Activated B cell treated with CpG ODN at 0.5 μM for 24 hours (primary cell): ENCODE data around the gene TUBB3. TPM values are rescaled to one million over a fixed set of nuclear protein-coding genes. Genes with fewer than 3 reads are reported as not detected.

Experiments used
- ATAC-seq: fragments of 200-7000 bp; cut with Tn5 transposase; one replicate; pipeline ENCODE4 v1.10.0; 2021; ENCODE audit warnings: low read depth, mild to moderate bottlenecking, moderate library complexity
- CTCF ChIA-PET: fragments of 350-600 bp; sonication (Branson Sonifier 250); formaldehyde crosslinking; loops from one replicate; lab custom pipeline; 2021; ENCODE audit warnings: antibody characterized with exemption; lab: Charles Lee
- POLR2A ChIA-PET: fragments of 350-600 bp; sonication (Branson Sonifier 250); formaldehyde crosslinking; loops from one replicate; lab custom pipeline; 2021; ENCODE audit warnings: antibody characterized with exemption; lab: Charles Lee
- DNase-seq: peaks from one replicate; pipeline ENCODE4 v3.0.0; 2022
- H3K27ac Mint-ChIP-seq: one replicate; pipeline ENCODE4 v1.8.0; 2020; ENCODE audit warnings: mixed read lengths
- H3K27me3 Mint-ChIP-seq: one replicate; pipeline ENCODE4 v1.8.0; 2021; ENCODE audit warnings: mixed read lengths
- H3K36me3 Mint-ChIP-seq: one replicate; pipeline ENCODE4 v1.8.0; 2021; ENCODE audit warnings: low read depth, mixed read lengths
- H3K4me1 Mint-ChIP-seq: one replicate; pipeline ENCODE4 v1.8.0; 2021; ENCODE audit warnings: mixed read lengths
- H3K4me3 Mint-ChIP-seq: one replicate; pipeline ENCODE4 v1.8.0; 2020; ENCODE audit warnings: mild to moderate bottlenecking, mixed read lengths
- H3K9me3 Mint-ChIP-seq: one replicate; pipeline ENCODE4 v1.8.0; 2020; ENCODE audit warnings: mixed read lengths
- intact Hi-C: fragments of 100-400 bp; cut with micrococcal nuclease; formaldehyde crosslinking; loops from one replicate; pipeline ENCODE4 v1.15.1; 2024
- total RNA-seq: library from RNA; stranded (reverse); gene quantifications from 2 replicates; pipeline ENCODE4 v1.2.3, GENCODE V29; 2022
- TF ChIP-seq, protein P1 (sequence below): fragments of 200-600 bp; IDR thresholded peaks from one replicate; pipeline ENCODE4 v1.8.0; 2022; ENCODE audit warnings: antibody characterized with exemption, mild to moderate bottlenecking

Gene TUBB3
- total RNA-seq, 1 donor from 2014 or later = 0.33 TPM

DNA sequence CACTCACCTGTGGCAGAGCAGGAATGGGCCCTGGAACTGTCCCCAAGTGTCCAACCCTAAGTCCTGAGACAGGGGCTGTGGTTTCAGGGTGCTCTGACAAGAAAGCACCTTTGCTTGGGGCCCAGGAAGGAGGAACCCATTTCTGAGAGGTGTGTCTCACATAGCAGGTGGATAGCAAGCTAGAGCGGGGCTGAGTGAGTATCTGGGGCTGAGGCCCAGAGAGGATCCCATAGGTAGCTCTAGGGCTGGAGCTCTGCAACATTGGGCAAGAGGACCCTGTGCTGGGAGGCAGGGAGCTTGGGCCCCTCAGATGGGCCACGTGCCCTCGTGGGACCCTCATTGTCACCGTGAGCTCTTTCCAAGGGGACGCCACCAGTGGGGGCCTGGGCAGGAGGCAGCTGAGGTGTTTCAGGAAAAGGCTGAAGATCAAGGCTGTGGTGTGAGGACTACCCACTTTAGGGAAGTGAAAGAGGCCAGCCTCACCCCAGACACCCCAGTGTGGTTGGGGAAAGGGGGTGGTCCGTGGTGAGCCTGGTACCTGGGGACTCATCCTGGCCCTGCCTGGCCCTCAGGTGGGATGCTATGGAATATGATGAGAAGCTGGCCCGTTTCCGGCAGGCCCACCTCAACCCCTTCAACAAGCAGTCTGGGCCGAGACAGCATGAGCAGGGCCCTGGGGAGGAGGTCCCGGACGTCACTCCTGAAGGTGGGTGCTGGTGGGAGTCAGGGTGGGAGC, 30.7 kb downstream of the TUBB3 start:
- peak; percentile 42 for DNase-seq

DNA sequence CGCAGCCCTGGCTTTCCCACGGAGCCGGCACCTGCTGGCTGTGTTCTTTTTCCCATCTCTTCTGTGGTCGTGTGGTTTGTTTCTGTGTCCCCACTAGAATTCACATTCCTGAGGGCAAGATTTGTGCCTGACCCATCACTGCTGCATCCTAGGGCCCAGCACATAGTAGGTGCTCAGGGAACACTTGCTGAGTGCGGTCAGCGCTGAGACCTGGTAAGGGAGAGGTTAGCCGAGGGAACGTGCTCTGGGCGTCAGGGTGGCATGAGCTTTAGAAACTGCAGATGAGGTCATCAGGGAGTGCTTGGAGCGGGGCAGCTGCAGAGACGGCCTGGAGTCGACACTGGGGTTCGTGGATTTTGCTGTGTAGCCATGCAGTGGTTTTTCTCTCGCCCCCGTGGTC, 31.3 kb downstream of the TUBB3 start:
- Mint-ChIP-seq H3K27ac (peak overlapping the region; percentile 47), H3K9me3 (no peaks in the 10 kb centered on the region), H3K36me3 (peaks cover 34% of the 10 kb centered on the region), H3K4me3 (peak overlapping the region; percentile 61), H3K4me1 (peaks cover 87% of the 10 kb centered on the region), H3K27me3 (no peaks in the 10 kb centered on the region)
- POLR2A ChIA-PET = interaction anchor here (1.0 to 1.6 kb wide), 5 partner anchors 15 to 81 kb away, joined by 3 read pairs; partner anchors contain the start of genes MC1R and TCF25
- TF ChIP-seq, protein P1, sequence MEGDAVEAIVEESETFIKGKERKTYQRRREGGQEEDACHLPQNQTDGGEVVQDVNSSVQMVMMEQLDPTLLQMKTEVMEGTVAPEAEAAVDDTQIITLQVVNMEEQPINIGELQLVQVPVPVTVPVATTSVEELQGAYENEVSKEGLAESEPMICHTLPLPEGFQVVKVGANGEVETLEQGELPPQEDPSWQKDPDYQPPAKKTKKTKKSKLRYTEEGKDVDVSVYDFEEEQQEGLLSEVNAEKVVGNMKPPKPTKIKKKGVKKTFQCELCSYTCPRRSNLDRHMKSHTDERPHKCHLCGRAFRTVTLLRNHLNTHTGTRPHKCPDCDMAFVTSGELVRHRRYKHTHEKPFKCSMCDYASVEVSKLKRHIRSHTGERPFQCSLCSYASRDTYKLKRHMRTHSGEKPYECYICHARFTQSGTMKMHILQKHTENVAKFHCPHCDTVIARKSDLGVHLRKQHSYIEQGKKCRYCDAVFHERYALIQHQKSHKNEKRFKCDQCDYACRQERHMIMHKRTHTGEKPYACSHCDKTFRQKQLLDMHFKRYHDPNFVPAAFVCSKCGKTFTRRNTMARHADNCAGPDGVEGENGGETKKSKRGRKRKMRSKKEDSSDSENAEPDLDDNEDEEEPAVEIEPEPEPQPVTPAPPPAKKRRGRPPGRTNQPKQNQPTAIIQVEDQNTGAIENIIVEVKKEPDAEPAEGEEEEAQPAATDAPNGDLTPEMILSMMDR = no peak
- intact Hi-C loops = no loop called here
- ATAC-seq (no peak), DNase-seq (no peak)
- CTCF ChIA-PET = interaction anchor here (0.9 kb wide), 1 partner anchor 10 kb away, joined by 3 read pairs; no protein-coding TSS in a partner anchor

More for the DNA sequence above, 30.7 kb downstream of the TUBB3 start:
- Mint-ChIP-seq H3K36me3 (peaks cover 28% of the 10 kb centered on the region), H3K9me3 (no peaks in the 10 kb centered on the region), H3K27me3 (no peaks in the 10 kb centered on the region), H3K27ac (peak overlapping the region; percentile 77), H3K4me3 (peak overlapping the region; percentile 55), H3K4me1 (peaks cover 89% of the 10 kb centered on the region)
- ATAC-seq = peak; percentile 73
- TF ChIP-seq, protein P1 = no peak
- intact Hi-C loops = no loop called here
- ChIA-PET POLR2A (interaction anchor here (1.0 to 1.2 kb wide), 4 partner anchors 16 to 81 kb away, joined by 3 to 4 read pairs (median 3); partner anchors contain the start of genes MC1R and TCF25), CTCF (interaction anchor here (0.9 kb wide), 1 partner anchor 9 kb away, joined by 3 read pairs; no protein-coding TSS in a partner anchor)

DNA sequence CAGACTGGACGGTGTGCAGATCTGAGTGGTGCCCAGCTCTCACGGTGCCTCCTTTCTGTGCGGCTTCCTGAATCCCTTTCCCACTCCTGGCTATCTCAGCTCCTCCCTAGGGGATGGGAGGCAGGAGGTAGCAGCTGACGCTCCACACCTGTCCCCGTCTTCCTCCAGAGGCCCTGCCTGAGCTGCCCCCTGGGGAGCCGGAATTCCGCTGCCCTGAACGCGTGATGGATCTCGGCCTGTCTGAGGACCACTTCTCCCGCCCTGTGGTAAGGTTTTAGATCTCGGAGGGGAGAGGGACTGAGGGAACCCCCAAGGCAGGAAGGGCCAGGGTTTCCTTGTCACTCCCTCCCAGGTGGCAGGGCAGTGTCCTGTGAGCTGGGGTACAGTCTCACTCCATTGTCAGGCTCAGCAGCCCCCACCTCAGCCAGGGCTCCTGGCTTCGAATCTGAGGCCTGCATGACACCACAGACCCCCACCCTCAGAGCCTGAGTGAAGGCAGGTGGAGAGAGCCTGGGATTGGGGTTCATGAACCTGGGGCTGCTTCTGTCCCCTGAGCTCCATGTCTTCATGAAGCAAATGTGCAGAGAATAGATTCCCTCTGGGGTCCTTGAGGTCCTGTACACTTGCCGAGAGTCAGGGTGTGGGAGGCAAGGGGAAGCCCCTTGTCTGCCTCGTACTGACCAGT, 32.0 kb downstream of the TUBB3 start:
- no peak for ATAC-seq

DNA sequence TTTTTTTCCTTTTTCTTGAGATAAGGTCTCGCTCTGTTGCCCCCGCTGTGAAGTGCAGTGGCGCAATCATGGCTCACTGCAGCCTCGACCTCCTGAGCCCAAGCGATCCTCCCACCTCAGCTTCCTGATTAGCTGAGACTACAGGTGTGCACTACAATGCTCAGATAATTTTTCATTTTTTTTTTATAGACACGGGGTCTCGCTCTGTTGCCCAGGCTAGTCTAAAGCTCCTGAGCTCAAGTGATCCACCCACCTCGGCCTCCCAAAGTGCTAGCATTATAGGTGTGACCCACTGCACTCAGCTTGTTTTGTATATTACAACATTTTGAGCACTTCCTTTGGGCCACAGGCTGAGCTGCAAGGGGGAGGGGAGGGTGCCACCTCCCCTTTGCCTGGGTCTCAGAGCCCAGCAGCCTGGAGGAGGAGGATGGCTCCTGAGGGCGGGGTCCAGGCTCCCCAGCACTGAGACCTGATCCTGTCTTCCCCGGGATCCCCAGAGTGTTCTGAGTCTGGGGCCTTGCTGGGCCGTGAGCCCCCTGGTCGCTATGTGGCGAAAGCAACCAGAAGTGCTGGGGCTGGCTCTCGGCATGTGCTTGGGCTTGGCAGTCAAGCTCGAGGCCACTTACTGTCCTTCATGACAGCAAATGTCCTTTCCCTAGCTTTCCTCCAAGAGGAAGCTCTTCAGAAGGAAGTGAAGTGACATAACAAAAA, 33.5 kb downstream of the TUBB3 start:
- CTCF ChIA-PET = no interaction called here
- no peak for ATAC-seq
- peaks cover 53% of the 10 kb centered on the region for H3K36me3 Mint-ChIP-seq
- H3K27me3 Mint-ChIP-seq = no peaks in the 10 kb centered on the region
- DNase-seq = no peak
- peak overlapping the region; percentile 50 for H3K4me3 Mint-ChIP-seq
- no peaks in the 10 kb centered on the region for H3K9me3 Mint-ChIP-seq
- H3K27ac Mint-ChIP-seq = peak overlapping the region; percentile 35
- TF ChIP-seq, protein P1 = no peak
- POLR2A ChIA-PET = interaction anchor here (0.6 to 1.0 kb wide), 2 partner anchors 16 to 253 kb away, joined by 3 to 5 read pairs; no protein-coding TSS in a partner anchor
- peaks cover 72% of the 10 kb centered on the region for H3K4me1 Mint-ChIP-seq
- intact Hi-C loops = no loop called here

More for the DNA sequence above, 32.0 kb downstream of the TUBB3 start:
- Mint-ChIP-seq H3K4me1 (peaks cover 85% of the 10 kb centered on the region), H3K36me3 (peaks cover 39% of the 10 kb centered on the region), H3K9me3 (no peaks in the 10 kb centered on the region), H3K4me3 (peak overlapping the region; percentile 44), H3K27me3 (no peaks in the 10 kb centered on the region), H3K27ac (peak overlapping the region; percentile 56)
- DNase-seq = no peak
- POLR2A ChIA-PET = interaction anchor here (1.0 to 1.6 kb wide), 5 partner anchors 16 to 82 kb away, joined by 3 read pairs; partner anchors contain the start of genes MC1R and TCF25
- intact Hi-C loops = no loop called here
- CTCF ChIA-PET = no interaction called here
- TF ChIP-seq, protein P1 = no peak
